Activated B cell treated with CpG ODN at 0.5 μM for 24 hours (primary cell): ENCODE results near the gene KRTAP10-8. TPM values are rescaled to one million over a fixed set of nuclear protein-coding genes. Genes with fewer than 3 reads are reported as not detected.
"Not testable (repeated sequence)": the region's sequence is repeated elsewhere in the genome, so short reads cannot be mapped to it uniquely, and the experiment has no call there.

Source experiments
- ATAC-seq: fragments of 200-7000 bp; cut with Tn5 transposase; one replicate; pipeline ENCODE4 v1.10.0; 2021; ENCODE audit warnings: low read depth, mild to moderate bottlenecking, moderate library complexity
- CTCF ChIA-PET: fragments of 350-600 bp; sonication (Branson Sonifier 250); formaldehyde crosslinking; loops from one replicate; lab custom pipeline; 2021; ENCODE audit warnings: antibody characterized with exemption; lab: Charles Lee
- POLR2A ChIA-PET: fragments of 350-600 bp; sonication (Branson Sonifier 250); formaldehyde crosslinking; loops from one replicate; lab custom pipeline; 2021; ENCODE audit warnings: antibody characterized with exemption; lab: Charles Lee
- DNase-seq: peaks from one replicate; pipeline ENCODE4 v3.0.0; 2022
- H3K27ac Mint-ChIP-seq: one replicate; pipeline ENCODE4 v1.8.0; 2020; ENCODE audit warnings: mixed read lengths
- H3K27me3 Mint-ChIP-seq: one replicate; pipeline ENCODE4 v1.8.0; 2021; ENCODE audit warnings: mixed read lengths
- H3K36me3 Mint-ChIP-seq: one replicate; pipeline ENCODE4 v1.8.0; 2021; ENCODE audit warnings: low read depth, mixed read lengths
- H3K4me1 Mint-ChIP-seq: one replicate; pipeline ENCODE4 v1.8.0; 2021; ENCODE audit warnings: mixed read lengths
- H3K4me3 Mint-ChIP-seq: one replicate; pipeline ENCODE4 v1.8.0; 2020; ENCODE audit warnings: mild to moderate bottlenecking, mixed read lengths
- H3K9me3 Mint-ChIP-seq: one replicate; pipeline ENCODE4 v1.8.0; 2020; ENCODE audit warnings: mixed read lengths
- CTCF ChIP-seq: fragments of 200-600 bp; IDR thresholded peaks from one replicate; pipeline ENCODE4 v1.8.0; 2022; ENCODE audit warnings: antibody characterized with exemption, mild to moderate bottlenecking
- intact Hi-C: fragments of 100-400 bp; cut with micrococcal nuclease; formaldehyde crosslinking; loops from one replicate; pipeline ENCODE4 v1.15.1; 2024
- total RNA-seq: library from RNA; stranded (reverse); gene quantifications from 2 replicates; pipeline ENCODE4 v1.2.3, GENCODE V29; 2022

The KRTAP10-8 gene
- total RNA-seq, 1 donor from 2014 or later, result not detected

DNA sequence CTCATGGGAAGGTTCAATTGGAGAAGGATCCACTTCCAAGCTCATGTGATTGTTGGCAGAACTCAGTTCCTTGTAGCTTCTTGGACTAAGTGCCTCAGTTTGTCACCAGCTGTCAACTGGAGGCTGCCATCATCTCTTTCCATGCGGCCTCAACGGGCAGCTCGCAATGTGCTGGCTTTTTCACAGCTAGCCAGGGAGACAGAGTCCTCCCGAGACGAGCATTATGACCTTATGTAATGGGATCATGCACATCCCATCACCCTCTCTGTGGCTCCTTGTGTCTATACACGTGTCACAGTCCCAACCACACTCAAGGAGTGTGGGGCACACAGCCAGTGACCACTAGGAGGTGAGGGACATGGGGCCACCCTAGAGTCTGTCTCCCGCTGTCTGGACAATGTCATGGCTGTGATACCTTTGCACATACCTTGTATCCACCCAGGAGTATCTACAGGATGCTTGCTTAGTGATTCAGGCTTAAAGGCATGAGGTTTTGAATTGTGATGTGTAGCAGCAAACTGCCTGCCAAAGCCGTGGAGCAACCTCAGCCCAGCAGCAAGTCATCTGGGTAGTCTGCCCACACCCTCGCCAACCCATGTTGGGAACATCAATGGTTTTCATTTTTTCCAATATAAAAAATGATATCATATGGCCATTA is 15.7 kb upstream of the KRTAP10-8 start:
- no peaks in the 10 kb centered on the region for H3K4me1 Mint-ChIP-seq
- H3K9me3 Mint-ChIP-seq, result peaks cover 4% of the 10 kb centered on the region
- H3K4me3 Mint-ChIP-seq, result no peak overlapping the region
- ChIA-PET CTCF (no interaction called here), POLR2A (no interaction called here)
- H3K27me3 Mint-ChIP-seq, result peaks cover 17% of the 10 kb centered on the region
- TF ChIP-seq CTCF, result no peak
- no peaks in the 10 kb centered on the region for H3K36me3 Mint-ChIP-seq
- DNase-seq (no peak), ATAC-seq (no peak)
- no peak overlapping the region for H3K27ac Mint-ChIP-seq
- intact Hi-C loops, result no loop called here

DNA sequence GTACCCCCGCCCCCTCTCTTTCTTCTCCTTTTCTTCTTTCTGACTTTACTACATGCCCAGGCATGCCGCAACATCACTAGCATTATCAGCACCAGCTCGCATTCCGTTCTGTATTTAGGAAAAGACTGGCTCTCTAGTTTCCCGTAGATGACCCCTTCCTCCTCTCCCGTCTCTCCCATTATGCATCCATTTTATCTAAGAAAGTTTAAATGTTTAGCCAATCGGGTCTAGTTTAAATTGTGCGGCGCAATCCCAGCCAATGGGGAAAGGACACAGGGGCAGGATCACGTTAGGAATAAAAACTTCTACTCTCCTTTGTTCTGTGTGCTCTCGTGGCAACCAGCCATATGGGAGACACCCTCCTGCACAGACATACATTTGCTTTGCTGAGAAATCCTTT is 13.8 kb upstream of the KRTAP10-8 start:
- H3K4me3 Mint-ChIP-seq, result no peak overlapping the region
- no peaks in the 10 kb centered on the region for H3K4me1 Mint-ChIP-seq
- peaks cover 19% of the 10 kb centered on the region for H3K27me3 Mint-ChIP-seq
- ATAC-seq (no peak), DNase-seq (no peak)
- peaks cover 4% of the 10 kb centered on the region for H3K9me3 Mint-ChIP-seq
- TF ChIP-seq CTCF, result no peak
- no peaks in the 10 kb centered on the region for H3K36me3 Mint-ChIP-seq
- H3K27ac Mint-ChIP-seq, result no peak overlapping the region
- ChIA-PET CTCF (no interaction called here), POLR2A (no interaction called here)
- intact Hi-C loops, result no loop called here

DNA sequence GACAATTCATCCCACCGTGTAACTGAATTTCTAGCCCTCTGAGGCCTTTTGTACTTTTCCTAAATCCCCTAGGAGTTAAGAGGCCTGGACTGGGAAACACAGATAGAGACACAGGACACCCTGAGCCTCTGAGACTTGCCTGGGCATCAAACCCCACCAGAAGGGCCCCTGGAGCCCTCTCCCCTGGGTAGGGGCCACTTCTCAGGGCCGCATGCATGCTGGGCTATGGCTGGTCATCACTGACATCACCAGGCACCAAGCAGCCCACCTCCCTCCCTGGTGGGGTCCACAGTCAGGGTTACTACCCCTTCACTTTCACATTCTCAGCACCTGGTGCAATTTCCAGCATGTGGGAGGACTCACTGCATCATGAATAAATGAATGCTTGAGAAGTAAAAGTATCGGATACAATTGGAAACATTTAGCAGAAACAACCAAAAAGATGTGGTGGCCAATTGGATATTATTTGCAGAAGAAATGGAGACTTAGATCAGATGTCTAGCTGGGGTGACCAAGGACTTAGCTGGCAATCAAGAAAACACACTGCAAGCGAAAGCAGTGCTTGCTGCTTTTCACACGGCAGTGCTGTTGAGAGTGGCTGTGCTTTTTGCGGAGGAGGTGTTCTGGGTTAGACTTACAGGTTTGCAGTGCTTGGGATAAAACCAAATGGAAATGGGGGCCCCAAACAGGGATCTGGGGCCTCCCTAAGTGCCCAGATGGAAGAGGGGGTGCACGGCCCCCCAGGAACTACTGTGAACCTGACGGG is 12.4 kb upstream of the KRTAP10-8 start:
- DNase-seq (no peak), ATAC-seq (no peak)
- no peak for TF ChIP-seq CTCF
- Mint-ChIP-seq H3K9me3 (peaks cover 4% of the 10 kb centered on the region), H3K27ac (no peak overlapping the region), H3K36me3 (no peaks in the 10 kb centered on the region), H3K4me3 (no peak overlapping the region), H3K27me3 (peaks cover 23% of the 10 kb centered on the region), H3K4me1 (no peaks in the 10 kb centered on the region)
- CTCF ChIA-PET, result no interaction called here
- POLR2A ChIA-PET, result no interaction called here
- intact Hi-C loops, result no loop called here

DNA sequence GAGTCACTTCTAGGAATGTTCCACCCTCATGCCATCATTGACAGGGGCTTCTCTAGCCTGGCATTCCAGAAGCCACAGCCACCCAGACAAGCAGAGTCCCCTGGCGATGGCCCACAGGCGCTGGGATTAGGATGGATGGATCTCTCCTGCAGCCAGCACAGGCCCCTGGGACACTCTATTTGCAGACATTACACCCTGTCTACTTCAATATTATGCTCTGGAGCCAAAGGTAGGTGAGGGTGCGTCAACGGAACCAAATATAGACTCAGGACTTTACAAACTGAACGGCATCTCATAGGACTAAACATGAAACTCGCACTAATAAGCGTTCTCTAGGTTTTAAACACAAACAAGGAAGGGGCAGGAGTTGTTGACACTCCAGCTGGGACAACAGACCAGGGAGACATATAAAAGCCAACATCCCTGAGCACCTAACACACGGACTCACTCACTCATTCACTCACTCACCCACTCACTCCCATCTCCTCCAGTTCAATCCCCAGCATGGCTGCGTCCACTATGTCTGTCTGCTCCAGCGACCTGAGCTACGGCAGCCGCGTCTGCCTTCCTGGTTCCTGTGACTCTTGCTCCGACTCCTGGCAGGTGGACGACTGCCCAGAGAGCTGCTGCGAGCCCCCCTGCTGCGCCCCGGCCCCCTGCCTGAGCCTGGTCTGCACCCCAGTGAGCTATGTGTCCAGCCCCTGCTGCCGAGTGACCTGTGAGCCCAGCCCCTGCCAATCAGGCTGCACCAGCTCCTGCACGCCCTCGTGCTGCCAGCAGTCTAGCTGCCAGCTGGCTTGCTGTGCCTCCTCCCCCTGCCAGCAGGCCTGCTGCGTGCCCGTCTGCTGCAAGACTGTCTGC is 11.5 kb upstream of the KRTAP10-8 start, which contains the start of gene KRTAP10-7:
Gene KRTAP10-7 (plus strand): TSS at position 480 of the 861 bp plus-strand sequence. CDS start 25 bp downstream, at position 505.
- H3K9me3 Mint-ChIP-seq, H3K4me1 Mint-ChIP-seq, CTCF ChIA-PET, POLR2A ChIA-PET, H3K36me3 Mint-ChIP-seq, DNase-seq, ATAC-seq, H3K4me3 Mint-ChIP-seq, intact Hi-C loops, H3K27ac Mint-ChIP-seq: not testable (repeated sequence)
- peaks cover 26% of the 10 kb centered on the region for H3K27me3 Mint-ChIP-seq

- CTCF ChIA-PET, POLR2A ChIA-PET, H3K27ac Mint-ChIP-seq, intact Hi-C loops, H3K4me1 Mint-ChIP-seq, H3K4me3 Mint-ChIP-seq, ATAC-seq, H3K36me3 Mint-ChIP-seq, DNase-seq: not testable (repeated sequence)
- peaks cover 12% of the 10 kb centered on the region for H3K9me3 Mint-ChIP-seq
- peaks cover 26% of the 10 kb centered on the region for H3K27me3 Mint-ChIP-seq
Measured at GRCh38 chr21:44601091-44601490, 10.8 kb upstream of the KRTAP10-8 start.
